Measurements from ENCODE around the gene CHGA. TPM values are rescaled to one million over a fixed set of nuclear protein-coding genes. Genes with fewer than 3 reads are reported as not detected.

CHGA gene
- total RNA-seq, 1 donor from 2014 or later: not detected

- no peaks in the 10 kb centered on the region for H3K9me3 ChIP-seq
- H3K27ac ChIP-seq: no peak overlapping the region
- no peaks in the 10 kb centered on the region for H3K36me3 ChIP-seq
- DNase-seq (no peak), ATAC-seq (no peak)
- H3K4me1 ChIP-seq: no peaks in the 10 kb centered on the region
- H3K27me3 ChIP-seq: peaks cover 15% of the 10 kb centered on the region
- intact Hi-C loops (cut with DNase I): no loop called here
- H3K4me3 ChIP-seq: no peak overlapping the region
- no peak for TF ChIP-seq CTCF (IDR thresholded peaks at IDR 0.05)
Observed at GRCh38 chr14:92906420-92906819, 16.5 kb upstream of the CHGA start.

GRCh38 chr14:92906823-92907222, 16.1 kb upstream of the CHGA start:
- Histone ChIP-seq H3K27ac (no peak overlapping the region), H3K36me3 (no peaks in the 10 kb centered on the region), H3K4me1 (no peaks in the 10 kb centered on the region), H3K27me3 (peaks cover 11% of the 10 kb centered on the region), H3K9me3 (no peaks in the 10 kb centered on the region), H3K4me3 (no peak overlapping the region)
- ATAC-seq (no peak), DNase-seq (no peak)
- intact Hi-C loops (cut with DNase I): no loop called here
- TF ChIP-seq CTCF (IDR thresholded peaks at IDR 0.05): no peak

- Histone ChIP-seq H3K36me3 (no peaks in the 10 kb centered on the region), H3K4me1 (no peaks in the 10 kb centered on the region), H3K4me3 (no peak overlapping the region), H3K27me3 (peaks cover 10% of the 10 kb centered on the region), H3K27ac (no peak overlapping the region), H3K9me3 (no peaks in the 10 kb centered on the region)
- intact Hi-C loops (cut with DNase I): no loop called here
- ATAC-seq (no peak), DNase-seq (no peak)
- TF ChIP-seq CTCF (IDR thresholded peaks at IDR 0.05): no peak
Observed at GRCh38 chr14:92907316-92907911, 15.5 kb upstream of the CHGA start.

- Histone ChIP-seq H3K9me3 (no peaks in the 10 kb centered on the region), H3K4me3 (no peak overlapping the region), H3K36me3 (no peaks in the 10 kb centered on the region), H3K4me1 (no peaks in the 10 kb centered on the region), H3K27me3 (no peaks in the 10 kb centered on the region), H3K27ac (no peak overlapping the region)
- intact Hi-C loops (cut with DNase I): no loop called here
- ATAC-seq: peak; percentile 45
- DNase-seq: no peak
- no peak for TF ChIP-seq CTCF (IDR thresholded peaks at IDR 0.05)
Observed at GRCh38 chr14:92914087-92914656, 8.8 kb upstream of the CHGA start.

GRCh38 chr14:92916201-92916600, 6.7 kb upstream of the CHGA start:
- H3K27ac ChIP-seq: no peak overlapping the region
- H3K4me1 ChIP-seq: no peaks in the 10 kb centered on the region
- ATAC-seq (no peak), DNase-seq (no peak)
- no peak overlapping the region for H3K4me3 ChIP-seq
- no peak for TF ChIP-seq CTCF (IDR thresholded peaks at IDR 0.05)
- intact Hi-C loops (cut with DNase I): no loop called here
- no peaks in the 10 kb centered on the region for H3K27me3 ChIP-seq
- no peaks in the 10 kb centered on the region for H3K9me3 ChIP-seq
- H3K36me3 ChIP-seq: no peaks in the 10 kb centered on the region
